PC-9 (cell line): ENCODE data around the gene ORC3.

Experiments
- EZH2 ChIP-seq: fragments of 200-600 bp; sonication (generic); IDR thresholded peaks from 2 replicates; pipeline ENCODE4 v1.8.0; 2017; ENCODE audit warnings: antibody characterized with exemption, low read depth
- TF ChIP-seq, protein P1 (sequence below): fragments of 200-600 bp; sonication (generic); conservative IDR thresholded peaks from 2 replicates; pipeline ENCODE4 v1.6.1; 2017; ENCODE audit warnings: mixed run types, antibody characterized with exemption, mild to moderate bottlenecking, moderate library complexity

DNA sequence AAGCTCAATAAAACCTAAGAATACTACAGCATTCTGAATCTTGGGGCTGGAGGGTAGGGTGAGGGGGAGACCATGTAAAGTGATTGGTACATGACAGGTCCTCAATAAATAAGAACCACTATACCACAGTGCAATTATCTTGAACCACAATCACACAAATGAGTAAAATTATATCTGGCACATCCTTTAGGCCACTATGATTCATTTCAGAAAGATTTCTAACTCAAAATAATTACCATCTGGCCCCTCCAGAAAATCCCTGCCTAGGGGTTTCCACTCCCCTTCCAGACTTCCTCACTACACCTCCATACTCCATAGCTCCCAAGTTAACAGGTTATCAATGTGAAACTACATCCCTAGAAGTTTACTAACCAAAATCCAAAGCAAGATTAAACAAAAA lies 92.4 kb downstream of the ORC3 start:
- no peak for TF ChIP-seq EZH2
- TF ChIP-seq, protein P1, sequence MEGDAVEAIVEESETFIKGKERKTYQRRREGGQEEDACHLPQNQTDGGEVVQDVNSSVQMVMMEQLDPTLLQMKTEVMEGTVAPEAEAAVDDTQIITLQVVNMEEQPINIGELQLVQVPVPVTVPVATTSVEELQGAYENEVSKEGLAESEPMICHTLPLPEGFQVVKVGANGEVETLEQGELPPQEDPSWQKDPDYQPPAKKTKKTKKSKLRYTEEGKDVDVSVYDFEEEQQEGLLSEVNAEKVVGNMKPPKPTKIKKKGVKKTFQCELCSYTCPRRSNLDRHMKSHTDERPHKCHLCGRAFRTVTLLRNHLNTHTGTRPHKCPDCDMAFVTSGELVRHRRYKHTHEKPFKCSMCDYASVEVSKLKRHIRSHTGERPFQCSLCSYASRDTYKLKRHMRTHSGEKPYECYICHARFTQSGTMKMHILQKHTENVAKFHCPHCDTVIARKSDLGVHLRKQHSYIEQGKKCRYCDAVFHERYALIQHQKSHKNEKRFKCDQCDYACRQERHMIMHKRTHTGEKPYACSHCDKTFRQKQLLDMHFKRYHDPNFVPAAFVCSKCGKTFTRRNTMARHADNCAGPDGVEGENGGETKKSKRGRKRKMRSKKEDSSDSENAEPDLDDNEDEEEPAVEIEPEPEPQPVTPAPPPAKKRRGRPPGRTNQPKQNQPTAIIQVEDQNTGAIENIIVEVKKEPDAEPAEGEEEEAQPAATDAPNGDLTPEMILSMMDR, result no peak
